ENCODE measurements around the gene RD3L. TPM values are rescaled to one million over a fixed set of nuclear protein-coding genes. Genes with fewer than 3 reads are reported as not detected.

The RD3L gene
- total and polyA plus RNA-seq, 2 of the 4 experiments (the other 2 are of a cell fraction) = not detected

GRCh38 chr14:103974575-103974974, 32.2 kb upstream of the RD3L start:
- Histone ChIP-seq H2AK5ac (ENCODE audit: low read depth, low read length) (no peak overlapping the region), H3K9ac (ENCODE audit: low read depth, low read length) (no peak overlapping the region), H3K9me3 (ENCODE audit: control insufficient read depth, insufficient read depth, low read length) (no peaks in the 10 kb centered on the region), H3K14ac (replicated peaks; ENCODE audit: low read depth, low read length) (no peak overlapping the region), H3K4ac (ENCODE audit: low read depth, low read length) (no peak overlapping the region), H3K36me3 (ENCODE audit: control insufficient read depth, insufficient read depth, low read length) (no peaks in the 10 kb centered on the region), H2BK5ac (ENCODE audit: low read depth, low read length, poor library complexity, severe bottlenecking) (no peak overlapping the region), H3K9me1 (ENCODE audit: insufficient read depth, low read length) (no peaks in the 10 kb centered on the region), H3K4me1 (ENCODE audit: control insufficient read depth, insufficient read depth, low read length) (no peaks in the 10 kb centered on the region), H3K56ac (ENCODE audit: extremely low read depth, insufficient read depth, low read length) (no peak overlapping the region), H3K4me2 (ENCODE audit: low read depth, low read length) (no peak overlapping the region), H3K23ac (ENCODE audit: low read depth, low read length) (no peak overlapping the region), H3K4me3 (ENCODE audit: insufficient read depth, low read depth, low read length) (no peak overlapping the region), H2AFZ (replicated peaks; ENCODE audit: low read length, poor library complexity) (no peak overlapping the region), H2BK20ac (ENCODE audit: low read depth, low read length) (no peak overlapping the region), H3K27me3 (ENCODE audit: control insufficient read depth, insufficient read depth, low read length) (peaks cover 6% of the 10 kb centered on the region), H3K27ac (ENCODE audit: insufficient read depth, low read length) (no peak overlapping the region), H2BK15ac (ENCODE audit: low read depth, low read length) (no peak overlapping the region), H2BK120ac (ENCODE audit: low read depth, low read length) (no peak overlapping the region), H4K20me1 (ENCODE audit: insufficient read depth, low read length) (no peaks in the 10 kb centered on the region), H3K18ac (ENCODE audit: low read depth, low read length) (no peak overlapping the region), H2AK9ac (replicated peaks; ENCODE audit: low read depth, low read length, poor library complexity) (no peak overlapping the region), H3K79me1 (ENCODE audit: low read depth in 1 of 2, low read length in 2 of 2) (no peaks in the 10 kb centered on the region), H4K8ac (ENCODE audit: low read depth in 2 of 2, low read length in 2 of 2) (no peak overlapping the region), H4K91ac (ENCODE audit: insufficient read depth, low read depth, low read length) (no peak overlapping the region), H4K5ac (ENCODE audit: low read depth, low read length) (no peak overlapping the region)
- dilution Hi-C loops (cut with HindIII; ENCODE audit: low sequenced_read_pairs, unreplicated experiment) (no loop called here), intact Hi-C loops (cut with micrococcal nuclease) (no loop called here), in situ Hi-C loops (cut with MboI; ENCODE audit: low sequenced_read_pairs) (no loop called here)
- TF ChIP-seq BHLHE40 (IDR thresholded peaks at IDR 0.05; ENCODE audit: low read depth, low read length) (no peak), MAZ (IDR thresholded peaks at IDR 0.05; ENCODE audit: borderline replicate concordance, low read depth, low read length) (no peak), NFE2L2 (IDR thresholded peaks at IDR 0.05; ENCODE audit: low read depth, low read length) (no peak), CHD1 (IDR thresholded peaks at IDR 0.05; ENCODE audit: low read depth, low read length) (no peak), RAD21 (IDR thresholded peaks at IDR 0.05; ENCODE audit: low read length) (no peak)
- no TSS peak for BruUV-seq (replicated peaks)
- ChIA-PET CTCF (no interaction called here), POLR2A (ENCODE audit: unreplicated experiment) (no interaction called here)
- no CpG with 5 or more reads among the region's 2 CpGs for WGBS, 2 experiments (ENCODE audit: extremely low coverage in 2 of 2, insufficient read length in 1 of 2)
- no peak for ATAC-seq (ENCODE audit: low read depth)
- DNase-seq = no peak
